T-helper 22 cell (primary cell): ENCODE data around the gene CTU2.

ENCODE experiments used
- DNase-seq: peaks from one replicate; pipeline ENCODE4 v3.0.0-alpha.2; 2020; ENCODE audit warnings: low read depth

CTU2 gene

DNA sequence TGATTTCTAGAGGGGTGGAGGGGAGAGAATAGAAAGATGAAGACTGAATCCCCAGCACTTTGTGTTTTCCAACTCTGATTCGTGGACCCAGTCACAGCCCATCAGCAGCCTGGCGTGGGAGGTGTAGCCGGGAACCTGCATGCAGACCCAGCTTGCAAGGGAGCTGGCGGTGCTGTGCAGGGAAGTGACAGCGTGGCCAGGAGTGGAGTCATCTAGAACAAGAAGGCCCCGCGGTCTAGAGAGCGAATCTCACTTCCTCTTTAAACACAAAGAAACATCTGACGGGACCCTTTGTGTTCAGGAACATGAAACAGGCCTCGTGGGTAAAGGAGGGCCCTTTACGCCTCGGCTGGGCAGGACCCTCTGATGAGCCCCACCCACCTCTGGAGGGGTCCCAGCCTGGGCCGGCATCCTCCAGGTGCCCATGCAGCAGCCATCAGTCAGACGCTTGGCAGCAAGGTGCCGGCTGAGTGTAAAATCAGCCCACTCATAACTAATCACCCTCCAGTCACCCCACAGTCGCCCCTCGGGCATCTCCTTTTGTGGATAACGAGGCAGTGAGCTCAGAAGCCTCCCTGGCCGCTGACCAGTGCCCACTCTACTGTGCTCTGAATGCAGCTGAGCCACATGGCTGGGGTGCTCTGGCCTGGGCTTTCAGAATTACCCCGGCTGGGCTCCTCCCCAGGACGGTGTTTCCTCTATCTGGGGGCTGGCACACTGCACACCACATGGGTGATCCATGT lies 24.4 kb upstream of the CTU2 start:
- DNase-seq, result peak; percentile 45

DNA sequence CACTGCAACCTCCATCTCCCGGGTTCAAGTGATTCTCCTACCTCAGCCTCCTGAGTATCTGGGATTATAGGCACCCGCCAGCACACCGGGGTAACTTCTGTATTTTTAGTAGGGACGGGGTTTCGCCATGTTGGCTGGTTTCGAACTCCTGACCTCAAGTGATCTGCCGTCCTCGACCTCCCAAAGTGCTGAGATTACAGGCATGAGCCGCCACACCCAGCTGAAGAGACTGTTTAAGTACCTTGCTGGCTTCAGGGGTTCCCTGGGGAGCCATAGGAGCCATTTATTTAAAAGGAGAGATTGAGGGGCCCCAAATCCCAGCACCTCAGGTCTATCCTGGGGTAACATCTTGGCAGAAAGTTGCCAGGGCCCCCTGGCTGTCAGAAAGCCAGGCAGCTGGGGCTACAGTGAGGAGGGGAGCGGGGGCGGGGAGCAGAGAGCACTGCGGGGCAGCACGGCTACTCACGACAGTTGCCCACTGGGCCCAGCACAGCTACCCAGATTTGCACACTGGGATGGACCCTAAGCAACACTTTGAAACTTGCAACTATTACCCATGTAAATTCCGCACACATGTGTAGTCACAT lies 21.6 kb upstream of the CTU2 start:
- DNase-seq, result no peak

DNA sequence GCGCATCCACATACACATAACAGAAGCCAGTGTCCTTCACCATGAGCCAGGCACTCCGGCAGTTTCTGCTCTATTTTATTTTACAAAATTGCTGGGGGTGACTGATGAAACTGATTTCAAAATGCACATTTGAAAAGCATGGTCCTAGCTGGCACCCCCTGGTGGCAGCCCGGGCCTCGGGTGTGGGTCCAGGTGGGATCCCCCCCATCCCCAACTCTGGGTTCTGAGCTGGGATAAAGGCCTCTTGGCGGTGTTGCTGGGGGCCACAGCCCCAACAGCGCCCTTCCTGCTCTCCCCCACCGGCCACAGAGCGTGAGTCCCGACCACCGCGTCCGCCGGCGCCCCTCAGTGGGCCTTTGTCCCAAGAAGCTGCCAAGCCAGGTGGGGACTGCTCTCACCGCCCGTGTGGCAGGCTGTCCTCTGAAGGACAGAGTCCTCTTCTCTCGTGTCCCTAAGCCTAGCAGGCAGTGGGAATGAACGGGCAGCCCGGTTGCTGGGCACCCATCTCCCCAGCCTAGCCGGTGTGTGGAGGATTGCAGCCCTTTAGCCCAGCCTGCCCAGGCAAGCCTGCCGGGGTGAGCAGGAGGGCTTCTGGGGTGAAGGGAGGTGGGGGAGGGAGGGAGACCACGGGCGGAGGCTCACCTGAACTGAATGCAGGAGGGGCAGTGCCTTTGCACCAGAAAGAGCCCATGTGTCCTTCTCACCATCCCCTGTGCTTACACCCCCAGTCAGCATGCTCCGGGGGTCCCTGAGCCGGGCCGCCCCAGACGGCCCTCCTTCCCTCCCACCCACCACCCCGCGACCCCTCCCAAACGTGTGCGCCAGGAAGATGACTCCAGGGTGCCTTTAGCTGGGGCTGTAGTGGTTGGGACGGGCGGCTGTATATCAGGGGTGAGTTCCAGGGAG lies 20.9 kb upstream of the CTU2 start:
- DNase-seq, result no peak

DNA sequence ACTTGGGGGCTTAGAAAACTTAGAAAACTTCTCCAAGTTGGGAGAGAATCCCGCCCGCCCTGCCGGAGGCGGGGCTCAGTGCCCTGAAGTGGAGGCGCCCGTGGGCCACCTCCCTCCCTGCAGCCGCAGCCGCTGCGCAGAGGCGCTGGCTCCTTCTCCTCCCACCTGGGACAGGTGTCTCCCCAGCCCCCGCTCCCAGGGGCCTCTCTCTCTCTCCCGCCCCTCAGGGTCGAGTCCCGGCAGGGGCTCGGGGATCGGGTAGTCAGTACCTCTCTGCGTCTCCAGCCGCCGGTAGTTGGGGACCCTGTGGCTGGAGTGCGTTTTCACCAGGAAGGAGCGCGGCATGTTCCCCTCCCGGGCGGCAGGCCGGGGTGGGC lies 20.3 kb upstream of the CTU2 start:
- peak; percentile 51 for DNase-seq

DNA sequence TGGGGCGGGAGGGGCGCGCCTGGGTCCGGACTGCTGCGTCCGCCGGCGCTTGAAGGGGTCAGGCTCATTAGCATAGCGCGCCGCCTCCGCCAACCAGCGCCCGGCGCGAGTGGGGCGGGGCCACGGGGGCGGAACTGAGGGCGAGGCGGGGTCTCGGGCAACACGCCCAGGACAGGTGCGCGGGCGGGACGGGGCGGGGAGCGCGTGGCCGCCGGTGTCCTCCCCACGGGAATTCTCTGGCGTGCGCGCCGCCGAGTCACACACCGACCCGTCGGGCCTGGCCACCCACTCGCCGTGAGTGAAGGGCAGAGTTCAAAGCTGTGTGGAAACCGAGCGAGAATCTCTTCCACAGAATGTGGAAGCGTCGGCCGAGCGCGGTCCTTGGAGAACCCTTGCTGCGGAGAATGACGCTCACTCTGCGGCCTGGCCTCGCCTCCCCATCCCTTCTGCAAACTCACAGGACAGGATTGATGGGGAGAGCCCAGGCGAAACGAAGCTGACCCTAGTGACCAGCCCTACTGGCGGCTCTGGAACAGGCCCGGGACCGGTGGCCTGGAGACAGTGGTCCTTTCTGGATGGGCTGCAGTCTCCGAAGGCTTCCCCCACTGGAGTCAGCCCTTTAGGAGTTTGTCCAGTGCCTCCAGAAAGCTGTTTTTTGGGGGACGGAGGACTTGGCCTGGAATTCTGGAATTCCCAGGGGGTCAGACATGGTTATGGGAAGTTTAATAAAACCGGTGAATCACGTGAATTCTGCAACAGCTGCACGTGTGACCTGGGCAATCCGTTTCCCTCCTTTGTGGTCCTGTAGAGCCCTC lies 19.7 kb upstream of the CTU2 start, which contains the start of gene SNAI3:
SNAI3 (minus strand) TSS at position 69 of the 815 bp plus-strand sequence. CDS start 101 bp downstream, outside the sequence.
- peak; percentile 78 for DNase-seq

DNA sequence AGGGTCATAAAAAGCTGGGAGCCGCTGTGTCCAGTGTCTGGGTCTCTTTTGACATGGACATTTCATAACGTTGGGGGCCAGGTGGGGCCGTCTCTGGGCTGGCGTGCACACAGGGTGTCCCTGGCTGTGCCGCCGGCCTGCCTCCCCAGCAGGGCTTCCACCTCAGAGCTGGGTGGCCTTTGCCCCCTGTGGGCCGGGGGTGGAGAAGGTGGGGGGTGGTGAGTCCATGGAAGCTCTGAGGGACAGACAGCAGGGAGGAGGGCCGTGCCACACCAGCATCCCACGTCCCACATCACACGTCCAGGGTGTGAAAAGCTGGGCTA lies 19.1 kb upstream of the CTU2 start:
- DNase-seq, result no peak

DNA sequence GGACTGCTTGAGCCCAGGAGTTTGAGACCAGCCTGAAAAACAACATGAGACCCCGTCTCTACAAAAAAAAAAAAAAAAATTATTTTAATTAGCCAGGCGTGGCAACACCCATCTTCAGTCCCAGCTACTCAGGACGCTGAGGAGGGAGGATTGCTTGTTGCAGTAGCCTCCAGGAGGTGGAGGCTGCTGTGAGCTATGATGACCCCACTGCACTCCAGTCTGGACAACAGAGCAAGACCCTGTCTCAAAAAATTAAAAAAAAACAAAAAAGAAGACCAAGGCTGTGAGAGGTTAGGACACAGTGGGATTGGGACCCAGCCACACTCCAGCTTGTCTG lies 18.7 kb upstream of the CTU2 start:
- DNase-seq, result no peak

DNA sequence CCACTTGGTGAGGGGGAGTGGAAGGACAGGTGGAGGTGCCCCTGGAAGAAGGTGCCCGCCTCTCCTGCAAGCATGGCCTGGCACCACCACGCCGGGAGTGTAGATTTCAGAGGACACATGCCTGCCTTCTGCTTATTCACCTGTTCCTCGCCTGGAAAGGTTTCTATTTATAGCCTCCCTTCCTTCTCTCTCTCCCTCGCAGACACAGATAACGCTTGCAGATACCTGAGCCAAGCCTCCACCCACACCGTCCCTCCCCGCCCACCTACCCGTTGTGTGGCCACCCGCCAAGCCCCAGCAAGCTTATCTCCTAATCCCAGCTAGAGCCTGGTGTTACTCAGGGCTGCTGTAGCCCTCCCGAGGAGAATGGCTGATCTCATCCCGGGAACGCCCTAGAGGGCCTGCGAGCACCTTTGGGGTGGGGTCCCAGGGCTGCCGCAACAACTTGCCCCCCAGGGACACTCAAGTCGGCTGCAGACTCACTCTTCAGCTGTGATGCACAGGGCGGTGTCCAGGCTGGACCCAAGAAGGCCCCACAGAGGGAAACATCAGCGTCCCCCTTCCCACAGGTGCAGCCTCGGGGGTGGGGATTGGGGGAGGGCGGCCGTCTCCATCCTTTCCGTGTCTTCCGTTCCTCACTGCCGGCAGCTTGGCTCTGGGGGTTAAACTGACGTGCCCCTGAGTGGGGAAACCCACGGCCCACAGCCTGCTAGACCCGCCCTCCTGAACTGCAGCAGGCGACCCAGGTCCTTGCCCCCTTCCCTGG lies 18.1 kb upstream of the CTU2 start:
- DNase-seq, result no peak

DNA sequence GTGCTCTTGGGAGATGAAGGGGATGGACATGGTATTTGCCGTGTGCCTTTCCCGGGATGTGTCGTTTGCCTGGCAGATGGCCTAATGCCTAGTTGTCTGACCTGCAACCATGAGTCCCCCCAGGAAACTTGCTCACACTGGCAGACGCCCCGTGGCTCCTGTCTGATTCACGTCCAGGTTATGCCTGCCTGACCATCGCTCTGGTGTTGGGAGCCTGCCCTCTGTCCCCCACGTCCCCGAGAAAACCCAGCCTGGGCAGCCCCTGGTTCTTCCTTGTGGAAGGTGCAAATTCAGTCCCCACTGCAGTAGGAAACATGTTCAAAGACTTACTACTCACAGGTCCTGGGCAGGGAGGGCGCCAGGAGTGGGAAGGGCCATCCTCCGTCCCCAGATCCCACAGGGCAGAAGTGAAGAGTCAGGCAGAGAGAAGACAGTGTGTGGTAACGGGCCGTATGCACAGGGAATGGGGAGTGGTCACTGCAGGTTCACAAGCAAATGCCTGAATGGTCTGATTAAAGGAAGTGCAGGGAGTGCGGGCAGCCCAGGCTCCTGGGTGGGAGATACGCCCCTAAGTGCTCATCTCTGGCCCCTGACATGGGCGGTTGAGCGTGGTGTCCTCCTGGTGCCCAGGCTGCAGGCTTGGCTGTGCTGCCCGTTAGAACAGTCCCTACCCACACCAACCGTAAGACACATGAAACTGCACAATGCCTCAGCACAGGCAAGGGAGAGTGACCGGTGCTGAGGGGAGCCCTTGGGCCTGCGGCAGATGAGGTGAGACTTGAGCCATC lies 15.8 kb upstream of the CTU2 start:
- no peak for DNase-seq

DNA sequence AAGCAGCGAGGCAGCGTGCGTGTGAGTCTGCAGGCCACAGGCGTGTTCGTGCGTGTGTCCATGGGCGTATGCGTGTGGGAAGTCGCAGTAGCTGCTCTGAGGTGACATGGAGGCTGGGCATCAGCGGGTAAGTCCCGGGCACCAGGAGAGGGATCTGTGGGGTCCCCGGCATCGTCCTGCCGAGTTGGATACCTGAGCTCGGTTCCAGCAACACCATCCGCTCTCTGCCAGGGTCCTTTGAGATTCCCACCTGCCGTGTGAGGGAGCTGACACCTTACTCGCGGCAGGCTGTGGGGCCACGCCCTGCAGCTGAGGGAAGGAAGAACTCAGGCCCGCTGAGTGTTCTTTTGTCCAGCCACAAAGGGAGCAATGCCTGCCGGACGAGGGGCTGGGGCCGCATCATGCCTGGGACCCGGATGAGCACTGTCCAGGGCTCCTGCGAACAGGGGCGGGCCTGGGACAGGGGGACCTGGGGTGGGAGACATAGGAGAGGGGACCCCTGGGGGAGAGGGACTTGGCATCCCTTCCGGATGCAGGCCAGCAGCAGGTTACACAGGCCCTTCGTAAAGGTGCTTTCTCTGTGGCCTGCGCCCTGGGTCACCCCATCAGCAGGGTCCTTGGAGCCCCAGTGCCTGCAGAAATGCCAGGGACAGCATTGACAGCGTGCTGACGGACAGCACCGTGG lies 15.0 kb upstream of the CTU2 start:
- no peak for DNase-seq

DNA sequence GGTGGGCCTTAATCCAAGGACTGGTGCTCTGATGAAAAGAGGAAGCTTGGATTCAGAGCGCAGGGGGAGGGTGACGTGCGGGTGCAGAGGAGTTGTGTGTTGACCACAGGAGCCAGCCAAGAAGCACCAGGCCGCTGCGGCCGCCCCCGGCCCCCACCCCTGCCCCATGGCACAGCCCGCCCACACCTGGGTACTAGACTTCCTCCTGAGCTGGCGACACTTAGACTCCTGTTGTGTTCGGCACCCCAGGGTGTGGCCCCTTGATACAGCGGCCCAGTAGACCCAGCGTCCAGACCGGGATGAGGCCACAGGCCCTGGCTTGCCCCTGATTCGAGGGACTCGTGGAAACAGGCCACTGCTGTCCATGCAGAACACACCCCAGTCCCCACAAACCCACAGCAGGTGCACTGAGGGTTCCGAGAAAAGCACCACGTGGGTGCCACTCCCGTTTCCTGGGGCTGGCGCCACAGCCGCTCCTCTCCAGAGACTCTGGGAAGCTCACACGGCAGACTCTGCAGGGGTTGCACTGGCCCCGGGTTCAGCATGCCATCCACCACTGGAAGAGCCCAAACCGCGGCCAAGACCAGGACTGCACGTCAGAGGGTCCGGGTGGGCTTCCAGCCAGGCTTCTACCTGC lies 14.3 kb upstream of the CTU2 start:
- no peak for DNase-seq

DNA sequence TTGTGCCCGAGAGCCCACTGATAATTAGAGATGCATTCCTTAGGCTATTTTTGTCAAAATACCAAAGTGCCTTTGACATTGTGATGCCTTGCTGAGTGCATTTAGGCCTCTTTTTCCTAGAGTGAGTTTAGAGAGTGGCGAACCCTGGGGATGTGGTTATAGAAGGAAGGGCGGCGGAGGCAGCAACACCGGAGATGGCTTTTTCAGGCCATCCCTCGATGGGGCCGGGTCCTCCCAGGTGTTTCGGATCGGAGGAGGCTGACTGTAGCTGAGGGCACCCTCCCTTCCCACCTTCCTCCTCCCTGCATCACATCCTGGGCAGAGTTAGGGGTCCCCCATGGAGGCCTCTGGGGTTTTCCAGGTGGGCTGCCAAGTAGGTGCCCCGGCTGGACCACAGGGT lies 13.4 kb upstream of the CTU2 start:
- no peak for DNase-seq

DNA sequence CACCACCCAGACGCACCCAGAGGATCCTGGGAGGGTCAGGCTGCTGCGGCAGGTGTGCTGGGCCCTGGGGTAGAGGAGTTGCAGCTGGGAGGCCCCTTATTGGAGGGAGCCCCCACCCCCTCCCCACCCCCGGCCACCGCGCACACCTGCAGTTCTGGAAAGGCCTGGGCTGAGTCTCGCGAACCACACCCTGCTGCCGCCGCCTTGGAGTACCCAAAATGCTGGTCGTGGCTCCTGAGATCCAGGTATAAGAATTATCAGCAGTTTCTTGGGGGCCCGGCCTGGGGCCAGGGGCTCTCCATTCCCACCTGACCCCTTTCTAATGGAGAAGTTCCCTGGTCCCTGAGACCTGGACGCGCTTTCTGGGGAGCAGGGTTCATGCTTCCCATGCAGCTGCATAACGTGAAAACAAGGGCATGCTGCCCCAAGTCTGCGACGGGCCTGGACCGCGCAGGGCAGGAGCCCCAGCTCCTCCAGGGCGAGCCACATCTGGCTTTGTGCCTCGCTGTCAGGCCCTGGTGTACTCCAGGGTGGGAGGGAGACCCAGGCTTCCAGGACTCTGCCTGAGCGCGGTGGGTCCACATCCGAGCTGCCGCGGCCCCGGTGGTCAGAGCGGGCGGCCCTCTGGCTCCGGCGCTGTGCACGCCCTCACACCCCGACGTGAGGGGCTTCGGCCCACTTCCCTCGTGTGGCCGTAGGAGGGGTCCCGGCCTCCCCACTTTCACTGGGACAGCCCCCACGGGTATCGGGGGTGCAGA lies 12.7 kb upstream of the CTU2 start:
- no peak for DNase-seq

DNA sequence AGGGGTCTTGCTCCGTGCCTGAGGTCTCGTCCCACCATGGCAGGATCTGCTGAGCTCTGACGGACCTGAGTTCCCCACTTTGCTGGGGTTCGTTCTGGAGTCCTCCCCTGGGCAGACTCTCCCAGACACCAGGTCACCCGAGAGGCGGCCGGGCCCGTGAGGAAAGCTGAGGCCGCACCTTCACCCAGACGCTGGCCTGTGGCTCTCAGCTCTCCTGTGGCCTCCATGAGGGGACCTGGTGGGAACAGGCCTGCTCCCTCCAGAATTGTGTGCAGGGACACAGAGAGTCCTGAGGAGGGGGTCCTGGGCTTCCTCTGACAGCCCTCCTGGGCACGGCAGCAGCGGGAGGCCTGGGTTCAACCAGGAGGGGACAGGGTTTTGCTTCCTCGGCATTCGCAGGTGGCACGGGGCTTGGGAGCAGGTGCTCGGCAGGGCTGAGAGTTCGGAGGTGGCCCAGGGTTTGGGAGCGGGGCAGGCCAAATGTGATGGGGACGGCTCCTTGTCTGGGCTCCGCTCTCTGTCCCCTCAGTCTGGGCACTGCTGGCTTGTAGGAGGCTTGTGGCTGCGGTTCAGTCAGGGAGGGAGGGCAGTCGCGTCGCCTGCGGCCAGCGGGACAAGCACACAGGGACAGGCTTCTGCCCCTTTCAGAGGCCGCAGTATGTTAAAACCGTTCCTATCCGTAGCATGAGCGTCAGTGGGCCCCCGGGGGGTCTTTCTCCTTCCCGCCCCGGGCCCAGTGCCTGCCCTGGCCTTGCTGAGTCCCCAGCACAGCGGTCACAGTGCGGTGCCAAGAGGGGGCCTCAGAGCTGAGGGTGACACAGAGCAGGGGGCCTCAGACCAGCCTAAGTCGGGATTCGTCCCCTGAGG lies 11.8 kb upstream of the CTU2 start:
- DNase-seq, result no peak

DNA sequence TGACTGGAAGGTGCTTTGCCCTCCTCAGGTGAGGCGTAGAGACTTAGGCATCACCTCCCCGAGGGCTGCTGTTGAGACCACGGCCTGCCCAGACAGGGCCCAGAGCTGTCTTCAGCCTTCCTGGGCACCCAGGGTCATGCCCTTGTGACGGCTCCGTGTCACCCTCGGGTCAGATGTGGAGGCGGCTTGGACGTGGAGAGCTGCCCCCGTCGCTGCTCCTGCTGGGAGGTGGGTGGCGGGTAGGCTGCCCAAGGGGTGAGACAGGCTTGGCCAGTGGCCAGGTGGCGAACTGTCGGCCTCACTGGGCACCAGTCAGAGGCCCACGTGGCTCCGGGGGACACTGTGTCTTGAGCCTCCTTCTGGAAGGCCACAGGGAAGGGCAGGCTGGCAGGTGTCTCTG lies 11.1 kb upstream of the CTU2 start:
- DNase-seq, result no peak

DNA sequence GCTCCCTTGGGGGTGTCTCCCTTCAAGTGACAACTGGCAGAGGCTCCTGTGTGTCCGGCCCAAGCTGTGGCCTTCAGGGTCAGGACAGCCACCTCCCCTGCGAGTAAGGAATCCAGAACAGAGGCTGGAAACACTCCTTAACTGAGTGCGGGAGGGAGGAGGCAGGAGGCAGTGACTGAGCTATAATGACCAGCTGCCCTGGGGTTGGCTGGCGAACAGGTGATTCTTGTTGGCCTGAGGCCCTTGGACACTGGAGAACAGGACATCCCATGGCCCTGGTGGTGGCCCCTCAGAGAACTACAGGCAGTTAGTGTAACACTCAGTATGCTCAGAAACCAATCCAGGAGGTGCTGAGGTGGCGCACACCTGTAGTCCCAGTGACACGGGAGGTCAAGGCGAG lies 10.6 kb upstream of the CTU2 start:
- DNase-seq, result no peak

DNA sequence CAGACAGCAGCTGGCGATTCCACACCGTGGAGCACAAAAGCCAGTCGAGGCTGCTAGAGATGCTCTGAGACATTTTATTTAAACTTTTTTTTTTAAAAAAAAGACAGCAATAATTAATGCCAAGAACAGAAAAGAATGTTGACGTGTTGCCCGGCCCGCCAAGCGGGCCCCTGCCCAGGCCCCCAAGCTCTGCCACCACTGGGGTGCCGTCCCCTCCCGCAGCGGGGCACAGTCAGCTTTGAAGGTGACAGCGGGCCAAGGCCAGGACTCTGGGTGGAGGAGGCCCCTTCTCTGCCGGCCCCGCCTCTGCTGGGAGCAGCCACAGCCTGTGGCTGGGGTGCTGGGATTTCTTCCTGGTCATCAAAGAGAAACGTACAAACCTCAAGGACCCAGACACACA lies 9.9 kb upstream of the CTU2 start:
- no peak for DNase-seq
